HG03571 (cell line): ENCODE measurements around the gene TRAPPC10.

Experiments used
- ATAC-seq: cut with Tn5 transposase; IDR thresholded peaks from one replicate; pipeline ENCODE4 v1.9.1; 2021; ENCODE audit not compliant: unreplicated experiment

The TRAPPC10 gene

DNA sequence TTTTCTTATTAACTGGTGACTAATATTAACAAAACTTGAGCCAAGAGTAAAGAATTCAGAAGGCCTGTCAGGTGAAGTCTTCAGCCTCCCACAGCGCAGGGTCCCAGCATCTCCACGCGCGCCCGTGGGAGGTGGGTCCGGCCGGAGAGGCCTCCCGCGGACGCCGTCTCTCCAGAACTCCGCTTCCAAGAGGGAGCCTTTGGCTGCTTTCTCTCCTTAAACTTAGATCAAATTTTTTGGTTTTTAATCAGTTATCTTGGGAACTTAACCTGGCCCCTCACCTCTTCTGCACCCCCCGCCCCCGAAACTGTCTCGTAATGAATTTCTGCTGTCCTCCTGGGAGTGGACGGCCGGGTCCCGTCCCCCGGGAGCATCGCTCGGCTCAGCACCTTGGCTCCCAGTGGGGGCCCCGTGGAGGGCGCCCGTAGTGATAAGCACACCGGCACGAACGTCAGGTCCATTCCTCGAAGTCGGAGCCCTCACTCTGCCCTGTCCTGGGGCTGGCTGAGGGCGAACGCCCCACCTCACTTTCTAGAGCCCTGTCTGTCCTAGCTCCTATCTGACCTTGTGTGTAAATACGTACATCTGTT is 29.5 kb upstream of the TRAPPC10 start:
- ATAC-seq = no peak

DNA sequence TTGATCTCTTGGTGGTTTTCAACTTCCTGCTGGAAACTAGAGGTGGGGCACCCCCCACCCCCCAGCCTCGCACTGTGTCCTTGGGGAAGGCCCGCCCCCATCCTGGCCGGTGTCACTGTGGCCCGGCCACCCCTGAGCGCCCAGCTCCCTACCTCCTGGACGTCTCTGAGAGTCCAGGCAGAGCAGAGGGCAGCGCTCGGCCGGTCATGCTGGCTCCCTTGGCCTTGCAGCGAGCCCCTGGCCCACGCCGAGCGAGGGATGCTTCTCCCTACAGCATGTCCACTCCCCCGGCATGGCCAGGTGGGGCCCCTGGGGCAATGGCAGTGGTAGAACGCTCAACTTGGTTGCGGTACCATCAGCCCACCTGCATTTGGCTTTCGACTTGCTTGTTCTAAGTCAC is 28.7 kb upstream of the TRAPPC10 start:
- no peak for ATAC-seq

DNA sequence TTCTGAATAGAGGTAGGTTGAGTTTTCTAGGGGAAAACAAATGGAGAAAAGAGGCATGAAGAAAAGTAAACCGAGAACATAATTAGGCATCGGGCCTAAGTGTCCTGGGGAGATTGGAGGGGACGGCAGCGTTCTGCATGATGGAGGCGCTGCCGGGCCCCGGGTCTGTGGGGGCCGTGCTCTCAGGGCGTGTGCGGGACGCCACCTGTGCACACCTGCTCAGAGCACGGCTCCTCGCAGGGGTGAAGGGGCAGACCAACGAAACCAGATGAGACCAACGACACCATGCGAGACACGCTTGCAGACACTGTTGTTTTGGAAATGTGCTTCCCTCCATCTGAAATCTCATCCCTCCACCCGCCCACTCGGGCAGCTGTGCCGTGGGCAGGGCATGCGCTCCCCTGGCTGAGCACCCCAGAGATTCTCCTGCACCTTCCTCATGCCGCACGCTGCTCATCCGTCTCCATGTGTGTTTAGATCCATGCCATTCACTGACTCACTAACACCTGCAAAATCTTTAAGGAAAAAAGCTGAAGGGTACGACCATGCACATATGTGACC is 28.2 kb upstream of the TRAPPC10 start:
- ATAC-seq = no peak

DNA sequence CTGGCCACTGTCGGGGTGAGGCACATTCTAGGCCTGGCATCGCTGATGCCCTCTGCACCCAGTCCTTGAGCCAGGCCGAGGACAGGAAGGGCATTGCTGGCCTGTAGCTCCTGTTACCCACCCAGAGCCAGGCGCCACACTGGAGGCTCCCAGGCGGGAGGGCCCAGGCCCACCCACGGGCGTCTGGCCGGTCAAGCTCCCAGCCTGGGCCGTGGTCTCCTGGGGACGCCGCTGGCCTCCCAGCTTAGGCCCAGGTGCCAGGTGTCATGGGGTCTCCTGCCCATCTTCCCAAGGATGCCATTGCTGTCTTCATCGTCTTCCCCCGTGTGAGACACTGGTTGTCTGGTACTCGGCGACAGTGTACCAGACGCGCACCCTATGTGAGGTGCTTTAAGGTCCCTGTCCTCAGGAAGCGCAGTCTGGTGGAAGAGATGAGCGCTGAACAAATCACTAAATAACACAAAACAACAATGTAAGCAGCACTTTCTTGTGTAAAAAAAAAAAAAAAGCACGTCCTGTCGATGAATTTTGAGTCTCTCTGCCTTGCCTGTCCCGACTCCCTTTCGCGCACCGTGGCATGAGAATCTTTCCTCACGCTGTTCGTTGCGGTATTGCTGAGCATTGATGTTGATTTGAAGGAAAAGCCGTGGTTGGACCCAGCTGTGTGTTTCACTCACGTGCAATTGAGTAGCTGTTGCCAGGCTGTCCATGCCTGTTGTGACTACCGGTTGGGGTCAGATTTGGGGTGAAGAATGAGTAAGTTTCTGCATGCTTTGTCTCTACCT is 27.0 kb upstream of the TRAPPC10 start:
- ATAC-seq = no peak

DNA sequence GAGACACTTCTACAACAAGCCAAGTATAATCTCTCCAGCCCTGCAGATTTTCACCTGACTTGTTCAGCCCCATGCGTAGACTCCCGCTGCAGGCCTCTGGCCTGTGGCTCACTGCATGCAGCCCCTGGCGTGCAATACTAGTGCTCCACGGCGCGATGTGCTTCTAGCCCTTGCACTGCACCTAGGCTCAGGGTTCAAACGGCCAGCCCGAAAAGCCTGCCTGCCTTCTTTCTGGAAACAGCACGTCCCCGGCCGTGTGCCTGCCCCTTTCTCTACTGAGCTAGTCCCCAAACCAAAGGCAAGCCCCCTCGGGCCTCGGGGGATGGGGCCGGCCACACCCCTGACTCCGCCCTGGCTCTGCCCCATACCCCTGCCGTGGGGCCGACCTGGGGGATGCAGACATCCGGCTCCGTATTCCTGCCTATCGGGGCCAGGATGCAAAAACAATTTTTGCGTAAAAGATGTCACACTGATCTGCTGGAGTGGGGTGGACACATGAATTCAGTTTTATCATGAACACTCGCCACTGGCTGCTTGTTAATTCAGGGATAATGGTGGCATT is 26.3 kb upstream of the TRAPPC10 start:
- no peak for ATAC-seq

DNA sequence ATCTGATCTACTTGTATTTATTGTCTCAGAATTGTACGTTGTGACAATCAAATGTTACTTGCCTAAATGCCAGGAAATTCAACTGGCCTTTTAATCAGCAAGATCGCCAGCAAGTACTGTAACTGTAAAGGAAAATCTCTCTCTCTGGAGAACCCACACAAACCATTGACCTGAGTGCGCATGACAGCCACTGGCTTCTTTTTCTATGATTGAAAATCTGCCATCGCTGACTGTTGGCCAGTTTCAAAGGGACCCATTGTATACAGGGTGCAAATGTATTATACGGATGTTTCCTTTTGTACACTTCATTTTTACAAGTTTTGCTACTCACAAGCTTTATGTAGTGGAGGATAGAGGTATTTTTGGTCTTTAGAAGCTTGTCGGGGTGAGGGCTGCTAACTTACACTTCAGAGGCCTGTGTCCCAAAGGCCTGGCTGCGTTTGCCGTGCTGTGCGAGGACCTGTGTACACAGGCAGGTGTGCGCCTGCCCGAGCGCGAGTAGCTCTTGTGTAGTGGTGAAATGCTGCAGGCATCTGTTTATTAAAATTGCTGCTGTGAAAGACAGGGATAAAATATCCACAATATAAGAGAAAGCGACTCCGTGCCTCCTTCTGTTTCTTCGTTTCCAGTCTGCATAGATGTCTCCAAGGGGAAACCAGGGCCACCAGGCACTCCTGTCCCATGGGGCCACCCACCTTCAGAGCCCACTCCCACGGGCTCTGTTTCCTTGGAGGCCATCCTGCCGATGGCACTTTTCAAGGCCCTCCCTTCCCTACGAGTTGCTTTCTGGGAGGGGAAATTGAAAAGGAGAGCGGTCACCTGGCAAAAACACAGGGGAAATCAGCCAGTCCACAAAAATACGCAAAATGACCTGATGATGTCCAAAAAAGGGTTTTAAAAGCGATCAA is 25.3 kb upstream of the TRAPPC10 start:
- ATAC-seq = no peak

DNA sequence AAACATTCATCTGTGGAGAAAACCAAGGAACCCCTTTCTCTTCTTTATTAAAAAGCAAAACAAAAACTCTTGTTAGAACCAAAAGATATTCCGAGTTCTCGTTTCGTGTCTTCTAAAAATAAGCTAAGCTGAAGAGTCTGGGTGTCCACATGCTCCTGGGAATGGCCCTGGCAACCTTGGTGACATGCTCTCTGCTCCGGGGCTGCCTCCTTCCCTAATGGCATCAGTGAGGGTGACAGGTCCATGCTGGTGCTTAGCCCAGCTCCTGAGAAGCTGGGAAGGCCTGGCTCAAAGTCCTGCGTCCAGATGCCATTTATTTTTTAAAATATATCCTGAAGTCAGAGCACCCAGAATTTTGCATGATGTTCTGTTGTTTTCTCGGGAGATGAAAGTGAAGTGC is 24.6 kb upstream of the TRAPPC10 start:
- ATAC-seq = no peak

DNA sequence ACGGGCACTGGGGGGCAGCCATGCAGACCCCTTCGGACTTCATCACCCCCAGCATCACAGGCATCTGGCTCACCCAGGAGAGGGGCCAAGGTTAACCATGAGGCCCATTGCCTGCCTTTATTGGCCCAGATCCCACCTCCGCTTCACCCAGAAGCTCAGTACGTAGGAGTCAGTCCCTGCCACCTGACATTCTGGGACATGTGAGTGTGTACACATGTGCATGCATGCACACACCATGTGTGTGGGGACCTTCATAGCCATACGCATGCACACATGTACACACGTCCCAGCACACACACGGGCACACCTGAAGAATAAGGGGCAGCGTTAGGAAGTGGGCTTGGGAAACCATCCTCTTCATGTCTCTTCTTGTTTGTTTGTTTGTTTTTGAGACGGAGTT is 24.1 kb upstream of the TRAPPC10 start:
- no peak for ATAC-seq

DNA sequence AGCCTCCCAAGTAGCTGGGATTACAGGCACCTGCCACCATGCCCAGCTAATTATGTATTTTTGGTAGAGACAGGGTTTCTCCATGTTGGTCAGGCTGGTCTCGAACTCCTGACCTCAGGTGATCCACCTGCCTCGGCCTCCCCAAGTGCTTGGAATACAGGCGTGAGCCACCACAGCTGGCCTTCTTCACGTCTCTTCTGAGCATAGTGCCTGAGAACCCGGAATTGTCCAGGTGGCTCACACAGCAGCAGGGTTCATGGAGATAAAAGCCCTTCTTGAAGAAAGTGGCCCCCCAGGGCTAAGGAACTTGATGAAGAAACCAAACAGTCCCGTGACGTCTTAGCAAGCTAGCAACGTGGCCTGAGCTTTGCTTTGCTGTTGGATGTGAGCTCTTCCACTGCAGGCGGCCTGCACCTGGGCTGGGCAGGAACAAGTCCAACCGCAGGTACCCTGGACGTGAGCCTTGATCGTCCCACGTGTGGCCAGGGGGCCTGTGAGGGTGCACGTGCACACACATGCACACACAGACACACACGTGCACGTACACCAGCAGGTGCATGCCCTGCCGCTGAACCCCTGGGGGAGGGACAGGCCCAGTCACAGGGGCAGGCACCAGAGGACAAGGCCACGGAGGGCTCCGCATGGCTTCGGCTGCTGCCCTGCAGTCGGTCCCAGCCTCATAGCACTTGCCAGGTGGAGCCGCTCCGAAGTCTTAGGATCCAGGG is 23.4 kb upstream of the TRAPPC10 start:
- ATAC-seq = no peak

DNA sequence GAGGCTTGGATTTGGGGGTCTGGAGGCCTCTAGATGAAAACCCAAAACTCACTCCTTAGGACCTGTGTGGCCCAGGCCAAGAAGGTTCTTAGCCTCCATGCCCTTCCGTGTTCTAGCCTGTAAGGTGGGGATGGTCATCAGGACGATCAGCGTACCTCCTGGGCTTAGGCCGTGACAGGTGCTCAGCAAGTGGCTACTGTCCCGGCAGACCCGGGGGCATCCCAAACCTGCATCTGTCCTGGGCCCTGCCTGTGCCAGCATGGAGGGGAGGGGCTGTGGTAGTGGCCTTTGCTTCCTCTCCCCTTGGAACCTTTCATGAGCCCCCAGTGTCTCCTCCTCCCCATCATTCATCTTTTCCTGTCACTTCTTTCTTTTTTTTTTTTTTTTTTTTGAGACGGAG is 22.7 kb upstream of the TRAPPC10 start:
- ATAC-seq = no peak

DNA sequence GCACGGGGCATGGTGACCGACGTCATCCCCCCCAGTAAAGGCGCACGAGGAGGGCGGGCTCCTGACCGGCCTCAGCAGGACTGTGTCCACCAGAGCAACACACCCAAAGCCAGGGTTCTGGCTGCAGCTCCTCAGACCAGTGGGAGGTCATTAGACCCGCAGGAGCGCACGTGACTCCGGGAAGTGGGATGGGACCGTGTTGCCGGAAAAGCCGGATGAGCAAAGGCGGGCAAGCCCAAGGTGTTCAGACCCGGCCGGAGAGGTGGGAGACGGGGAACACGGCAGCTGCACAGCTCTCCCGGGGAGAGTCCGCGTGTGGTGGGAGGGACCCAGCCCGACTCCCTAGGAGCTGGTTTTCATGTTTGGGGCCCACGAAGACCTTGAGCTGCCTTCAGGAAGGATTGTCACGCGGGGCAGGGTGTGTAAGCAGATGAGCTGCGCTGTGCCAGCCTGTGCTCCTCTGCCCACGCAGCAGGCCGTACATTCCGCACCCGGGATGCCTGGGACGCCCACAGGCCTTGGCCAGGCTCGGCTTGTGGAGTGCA is 20.6 kb upstream of the TRAPPC10 start:
- no peak for ATAC-seq

DNA sequence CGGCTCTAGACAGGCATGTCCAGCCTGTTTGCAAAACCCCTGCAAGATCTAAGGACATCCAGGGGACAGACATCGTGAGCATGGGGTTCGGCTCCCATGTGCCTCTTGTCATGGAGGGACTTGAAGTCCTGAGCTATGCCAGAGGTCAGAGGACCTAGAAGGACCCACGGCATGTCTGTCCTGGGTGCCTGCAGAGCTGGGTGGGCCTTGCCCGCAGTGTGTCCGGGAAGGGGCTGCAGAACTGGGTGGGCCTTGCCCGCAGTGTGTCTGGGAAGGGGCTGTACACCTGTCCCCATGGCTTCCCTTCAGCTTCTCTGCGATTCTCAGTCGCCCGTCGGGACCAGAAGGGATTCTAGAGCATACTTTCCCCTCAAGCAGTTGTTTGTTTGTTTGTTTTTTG is 20.0 kb upstream of the TRAPPC10 start:
- no peak for ATAC-seq

DNA sequence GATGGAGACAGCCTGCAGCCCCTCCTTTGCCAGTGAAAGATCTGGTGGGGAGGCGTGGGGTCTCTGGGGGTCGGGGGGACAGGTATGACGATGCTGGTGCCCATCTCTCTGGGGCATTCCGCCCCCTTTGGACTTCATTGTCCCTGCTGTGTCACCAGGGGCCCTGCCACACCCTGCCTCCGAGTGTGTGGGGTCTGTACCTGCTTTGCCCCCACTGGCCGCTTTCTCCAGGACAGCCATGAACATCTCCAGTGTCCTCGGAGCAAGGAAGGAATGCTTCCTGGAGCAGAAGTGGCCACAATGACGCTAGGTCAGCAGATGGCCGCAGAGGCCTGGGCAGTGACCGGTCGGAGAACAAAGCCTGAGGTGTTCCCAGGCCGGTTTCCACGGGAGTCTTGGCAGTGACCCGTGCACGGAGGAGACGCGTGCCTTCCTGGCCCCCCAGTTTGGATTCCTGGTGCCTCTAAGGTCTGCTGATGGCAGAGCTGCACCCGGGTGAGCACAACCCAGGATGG is 18.6 kb upstream of the TRAPPC10 start:
- no peak for ATAC-seq

DNA sequence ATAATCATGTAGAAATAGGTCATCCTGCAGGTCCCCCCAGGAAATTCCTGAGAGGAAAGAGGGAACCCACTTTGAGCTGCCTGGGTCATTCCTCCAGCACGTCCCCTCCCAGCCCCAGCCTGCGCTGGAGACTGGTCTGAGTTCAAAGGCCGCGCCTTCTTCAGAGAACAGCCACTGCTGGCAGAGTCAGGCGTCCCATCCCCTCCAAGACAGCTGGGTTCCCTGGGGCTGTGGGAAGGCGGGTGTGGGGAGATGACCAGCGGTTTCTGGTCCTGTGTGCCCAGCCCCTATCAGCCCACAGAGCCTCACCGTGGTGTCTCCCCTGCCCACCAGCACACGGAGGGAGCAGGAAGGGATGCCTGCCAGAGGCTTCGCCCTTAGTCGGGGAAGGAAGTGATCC is 18.0 kb upstream of the TRAPPC10 start:
- ATAC-seq = no peak

DNA sequence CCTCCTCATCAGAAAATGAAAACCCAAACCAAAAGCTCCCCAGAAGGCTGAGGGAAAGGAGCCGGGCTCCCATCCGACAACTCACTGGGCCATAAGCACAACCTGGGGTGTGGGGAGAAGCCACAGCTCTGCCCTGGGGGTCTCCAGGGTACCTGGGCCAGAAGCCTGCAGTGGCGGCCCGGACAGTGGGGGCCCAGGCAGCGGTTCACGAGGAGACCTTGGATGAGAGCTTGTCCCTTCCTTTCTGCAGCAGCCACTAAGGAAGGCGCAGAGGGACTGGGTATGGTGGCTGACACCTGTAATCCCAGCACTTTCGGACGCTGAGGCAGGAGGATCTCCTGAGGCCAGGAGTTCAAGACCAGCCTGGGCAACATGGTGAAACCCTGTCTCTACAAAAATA is 17.5 kb upstream of the TRAPPC10 start:
- ATAC-seq = no peak

DNA sequence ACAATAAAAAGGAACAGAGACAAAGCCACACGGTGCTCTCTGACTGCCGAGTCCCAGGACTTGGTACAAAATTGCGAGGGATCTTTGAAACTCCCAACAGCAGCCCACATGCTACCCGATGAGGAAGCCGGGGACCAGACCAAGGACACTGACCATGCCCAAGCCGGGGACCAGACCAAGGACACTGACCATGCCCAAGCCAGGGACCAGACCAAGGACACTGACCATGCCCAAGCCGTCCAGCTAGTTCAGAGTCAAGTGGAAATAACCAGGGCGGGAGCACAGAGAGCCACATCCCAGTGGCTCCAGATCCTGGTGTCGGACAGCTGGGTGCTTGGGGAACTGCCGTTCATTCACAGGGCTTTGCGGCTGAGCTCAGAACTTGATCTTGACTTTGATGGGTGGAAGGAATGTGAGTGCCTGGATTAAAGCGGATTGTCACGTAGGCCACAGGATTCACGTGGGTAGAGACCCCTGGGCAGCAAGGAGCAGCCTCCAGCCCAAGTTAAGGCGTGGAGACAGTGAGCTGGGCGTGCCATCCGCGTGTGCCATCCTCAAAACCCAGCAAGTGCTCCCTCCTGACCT is 16.5 kb upstream of the TRAPPC10 start:
- ATAC-seq = no peak

DNA sequence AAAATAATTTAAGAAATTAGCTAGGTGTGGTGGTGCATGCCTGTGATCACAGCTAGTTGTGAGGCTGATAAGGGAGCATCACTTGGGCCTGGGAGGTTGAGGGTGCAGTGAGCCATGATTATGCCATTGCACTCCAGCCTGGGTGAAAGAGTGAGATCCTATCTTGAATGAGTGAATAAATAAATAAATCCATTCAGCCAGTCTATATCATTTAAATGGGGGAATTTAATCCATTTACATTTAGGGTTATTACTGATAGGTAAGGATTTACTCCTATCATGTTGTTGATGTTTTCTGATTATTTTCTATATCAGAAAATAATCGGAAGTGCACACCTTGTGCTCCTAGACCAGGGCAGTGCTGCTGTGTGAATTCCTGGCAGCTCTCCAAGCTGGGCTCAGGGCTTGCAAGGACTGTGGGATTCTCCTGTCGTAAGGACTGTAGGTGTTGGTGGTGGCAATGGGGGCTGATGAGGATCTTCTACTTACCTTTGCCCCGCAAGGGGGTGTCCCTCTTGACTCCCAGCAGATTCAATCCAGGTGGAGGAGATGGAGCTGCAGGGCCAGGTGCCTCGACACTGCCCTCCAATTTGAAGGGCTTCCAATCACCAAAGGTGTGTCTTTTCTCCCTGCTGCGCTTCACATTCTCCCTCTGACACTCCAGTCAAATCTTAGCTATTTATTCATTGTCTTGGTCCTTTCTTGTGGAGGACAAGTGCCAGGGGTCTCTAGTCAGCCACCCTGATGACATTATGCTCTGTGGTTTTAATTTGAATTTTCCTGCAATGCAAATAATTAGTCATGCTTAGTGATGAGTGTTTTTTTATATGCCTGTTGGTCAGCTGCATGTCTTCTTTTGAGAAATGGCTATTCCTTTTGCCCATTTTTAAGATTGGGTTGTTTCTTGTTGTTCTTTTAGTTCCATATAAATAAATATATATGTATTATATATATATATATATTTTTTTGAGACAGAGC is 14.1 kb upstream of the TRAPPC10 start:
- no peak for ATAC-seq

DNA sequence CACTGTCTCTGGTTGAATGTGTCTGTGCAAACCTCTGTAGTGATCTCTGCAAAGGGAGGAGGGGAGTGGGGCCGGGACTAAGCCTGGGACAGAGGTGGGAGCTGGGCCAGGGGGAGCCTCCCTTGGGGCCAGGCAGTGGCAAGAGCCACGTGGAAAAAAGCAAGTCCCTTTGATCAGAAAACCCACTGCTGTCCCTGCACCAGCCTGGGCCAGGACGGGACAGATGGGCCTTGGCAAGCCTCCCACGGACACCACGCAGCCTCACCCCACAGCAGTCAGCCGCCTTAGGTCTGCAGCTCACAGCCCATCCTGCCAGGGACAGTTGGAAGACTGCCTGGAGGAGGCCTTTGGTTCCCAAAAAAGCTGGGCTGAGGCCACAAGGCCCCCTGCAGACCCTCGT is 11.7 kb upstream of the TRAPPC10 start:
- ATAC-seq = no peak

DNA sequence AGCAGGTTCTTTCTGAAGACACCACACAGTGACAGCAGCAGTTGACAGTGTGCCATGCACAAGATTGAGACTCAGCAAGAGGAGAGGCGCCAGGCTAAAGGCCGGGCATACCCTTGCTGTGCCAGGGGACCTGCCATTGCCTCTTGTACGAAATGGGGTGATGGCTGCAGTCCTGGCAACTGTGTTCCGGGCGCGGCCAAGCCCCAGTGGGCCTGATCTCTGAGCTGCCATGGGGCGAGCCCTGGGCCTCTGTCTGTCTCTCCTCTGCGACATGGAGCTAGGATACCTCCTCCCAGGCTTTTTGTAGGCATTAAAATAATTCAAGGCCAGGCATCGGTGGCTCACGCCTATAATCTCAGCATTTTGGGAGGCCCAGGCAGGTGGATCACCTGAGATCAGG is 9.6 kb upstream of the TRAPPC10 start:
- ATAC-seq = no peak
